HepG2 (cell line): Measurements from ENCODE around the gene FECH.

ENCODE experiments used
- CEBPG ChIP-seq: IDR thresholded peaks from 2 replicates; pipeline ENCODE4 v1.6.1; 2016
- JUND ChIP-seq: sonication (generic); formaldehyde crosslinking; IDR thresholded peaks from 2 replicates; pipeline ENCODE4 v1.8.0; 2022; ENCODE audit warnings: mild to moderate bottlenecking, missing genetic modification reagents
- REST ChIP-seq, 2 experiments: IDR thresholded peaks; 2 replicates each; pipeline ENCODE4 v1.6.1; 2011 to 2012; ENCODE audit warnings: low read length in 2 of 2, borderline replicate concordance in 1 of 2, low read depth in 1 of 2, mild to moderate bottlenecking in 1 of 2, moderate library complexity in 1 of 2
- ZNF383 ChIP-seq: sonication (generic); formaldehyde crosslinking; IDR thresholded peaks from 2 replicates; pipeline ENCODE4 v1.4.0; 2020; ENCODE audit warnings: missing genetic modification reagents, mild to moderate bottlenecking, borderline replicate concordance
- ZNF644 ChIP-seq: IDR thresholded peaks from 2 replicates; pipeline ENCODE4 v1.6.1; 2016; ENCODE audit warnings: low read depth

- TF ChIP-seq ZNF383: no peak
- TF ChIP-seq CEBPG (CRISPR knock-in tag): no peak
- TF ChIP-seq ZNF644: no peak
- TF ChIP-seq REST (IDR thresholded peaks at IDR 0.05; ENCODE audit: borderline replicate concordance in 1 of 2, low read depth in 1 of 2, low read length in 2 of 2): no peak
- no peak for TF ChIP-seq JUND (CRISPR knock-in tag)
Observed at GRCh38 chr18:57543560-57543959, 42.9 kb downstream of the FECH start.
